Neuronal stem cell (in vitro differentiated cells): ENCODE results near the gene DUSP2. TPM values are rescaled to one million over a fixed set of nuclear protein-coding genes. Genes with fewer than 3 reads are reported as not detected.

Source experiments
- DNase-seq: peaks from one replicate; pipeline ENCODE4 v3.0.0-alpha.2; 2013; ENCODE audit warnings: low spot score
- H2AFZ ChIP-seq: one replicate; pipeline ENCODE4 v1.6.1; 2013; ENCODE audit warnings: mild to moderate bottlenecking, low read length, inconsistent platforms
- H2AK5ac ChIP-seq: 2 replicates; pipeline ENCODE4 v1.6.1; 2013; ENCODE audit warnings: low read depth, mild to moderate bottlenecking, inconsistent platforms, low read length, moderate library complexity, mixed read lengths
- H2BK120ac ChIP-seq: 2 replicates; pipeline ENCODE4 v1.6.1; 2013; ENCODE audit warnings: low read depth, mild to moderate bottlenecking, inconsistent platforms, low read length, moderate library complexity, mixed read lengths
- H2BK12ac ChIP-seq: one replicate; pipeline ENCODE4 v1.6.1; 2013; ENCODE audit warnings: low read length, inconsistent platforms
- H2BK15ac ChIP-seq: 2 replicates; pipeline ENCODE4 v1.6.1; 2013; ENCODE audit warnings: mild to moderate bottlenecking, low read length, inconsistent platforms, mixed read lengths
- H2BK5ac ChIP-seq: one replicate; pipeline ENCODE4 v1.6.1; 2013; ENCODE audit warnings: inconsistent platforms, mild to moderate bottlenecking, low read length, moderate library complexity
- H3K14ac ChIP-seq: one replicate; pipeline ENCODE4 v1.6.1; 2013; ENCODE audit warnings: low read length, inconsistent platforms
- H3K18ac ChIP-seq: 2 replicates; pipeline ENCODE4 v1.6.1; 2013; ENCODE audit warnings: low read length, inconsistent platforms
- H3K23ac ChIP-seq: 2 replicates; pipeline ENCODE4 v1.6.1; 2013; ENCODE audit warnings: low read depth, mild to moderate bottlenecking, mixed read lengths, low read length, inconsistent platforms; ENCODE audit not compliant: poor library complexity
- H3K27ac ChIP-seq: replicated peaks from 3 replicates; pipeline ENCODE4 v1.5.1; 2013; ENCODE audit warnings: low read length, inconsistent platforms
- H3K27me3 ChIP-seq, 3 experiments: 2 replicates each; pipeline ENCODE4 v1.6.1; 2013; ENCODE audit warnings: low read length in 3 of 3, mild to moderate bottlenecking in 2 of 3, inconsistent platforms in 1 of 3, low read depth in 1 of 3, mixed read lengths in 1 of 3, moderate library complexity in 1 of 3; ENCODE audit not compliant: control insufficient read depth in 3 of 3, insufficient read depth in 3 of 3
- H3K36me3 ChIP-seq, 2 donors: replicated peaks in 1 of 2; 2 replicates each; pipeline ENCODE4 v1.6.1; 2013; ENCODE audit warnings: low read length in 2 of 2; ENCODE audit not compliant: control insufficient read depth in 2 of 2, insufficient read depth in 2 of 2
- H3K4ac ChIP-seq: 2 replicates; pipeline ENCODE4 v1.6.1; 2013; ENCODE audit warnings: inconsistent platforms, mild to moderate bottlenecking, low read length, moderate library complexity
- H3K4me1 ChIP-seq, 2 donors: 1 replicate in 1 of 2; 2 replicates in 1 of 2; pipeline ENCODE4 v1.6.1; 2013; ENCODE audit warnings: low read length in 2 of 2, low read depth in 1 of 2; ENCODE audit not compliant: control insufficient read depth in 2 of 2, insufficient read depth in 1 of 2
- H3K4me2 ChIP-seq: one replicate; pipeline ENCODE4 v1.6.1; 2013; ENCODE audit warnings: mild to moderate bottlenecking, low read length, inconsistent platforms; ENCODE audit not compliant: insufficient read depth, poor library complexity, severe bottlenecking
- H3K4me3 ChIP-seq, 2 donors: 2 replicates each; pipeline ENCODE4 v1.5.1; 2013; ENCODE audit warnings: low read length in 2 of 2, mild to moderate bottlenecking in 2 of 2, inconsistent platforms in 1 of 2, moderate library complexity in 1 of 2
- H3K79me1 ChIP-seq: one replicate; pipeline ENCODE4 v1.6.1; 2013; ENCODE audit warnings: low read depth, mild to moderate bottlenecking, inconsistent platforms, low read length, moderate library complexity
- H3K9ac ChIP-seq: one replicate; pipeline ENCODE4 v1.6.1; 2013; ENCODE audit warnings: mild to moderate bottlenecking, low read depth, low read length, inconsistent platforms; ENCODE audit not compliant: poor library complexity
- H3K9me3 ChIP-seq, 2 donors: replicated peaks in 1 of 2; 2 replicates each; pipeline versions ENCODE3 to v1.6.1; 2013; ENCODE audit warnings: low read length in 2 of 2, mild to moderate bottlenecking in 2 of 2, inconsistent platforms in 1 of 2, low read depth in 1 of 2, mixed read lengths in 1 of 2, moderate library complexity in 1 of 2; ENCODE audit not compliant: control insufficient read depth in 2 of 2, insufficient read depth in 1 of 2
- H4K8ac ChIP-seq: one replicate; pipeline ENCODE4 v1.6.1; 2013; ENCODE audit warnings: low read depth, mild to moderate bottlenecking, inconsistent platforms, low read length, moderate library complexity
- H4K91ac ChIP-seq: one replicate; pipeline ENCODE4 v1.6.1; 2013; ENCODE audit warnings: low read length, low read depth, mild to moderate bottlenecking, inconsistent platforms; ENCODE audit not compliant: poor library complexity
- WGBS, 2 donors: extraction: QIAGEN DNeasy Blood & Tissue Kit; methylation state at CpG; one replicate each; pipeline ENCODE4 v1.1.7; 2013; ENCODE audit warnings: missing lambda C conversion rate in 2 of 2, mixed read lengths in 1 of 2; ENCODE audit not compliant: insufficient read length in 2 of 2, insufficient replicate concordance in 1 of 2; ENCODE audit errors: extremely low coverage in 2 of 2; 5-methylcytosine and 5-hydroxymethylcytosine counted together
- polyA plus RNA-seq, 2 experiments: library from polyadenylated mRNA; stranded (reverse); fragments of 200-250 nt; gene quantifications; one replicate each; pipeline ENCODE4 v1.2.3, GENCODE V29; 2013

DUSP2 gene
- polyA plus RNA-seq (2013, experiment 1 of 2): 0.59 TPM
- 0.58 TPM for polyA plus RNA-seq (2013, experiment 2 of 2)

- H3K4me2 ChIP-seq: peak within 1 kb of the TSS; percentile 76
- H3K23ac ChIP-seq: peak within 1 kb of the TSS; percentile 48
- peaks cover 20 to 21% of the 10 kb centered on the region in 2 donors for H3K4me1 ChIP-seq
- peak within 1 kb of the TSS; percentile 76 for H2AK5ac ChIP-seq
- no CpG with 5 or more reads among the region's 94 CpGs for WGBS, 2 donors
- no peak within 1 kb of the TSS for H2BK5ac ChIP-seq
- peak within 1 kb of the TSS; percentile 95 for H2AFZ ChIP-seq
- H3K27ac ChIP-seq: no peak within 1 kb of the TSS
- H3K4me3 ChIP-seq: peak within 1 kb of the TSS; percentile 38 to 71
- DNase-seq: peak; percentile 38
- H2BK120ac ChIP-seq: no peak within 1 kb of the TSS
- no peaks in the 10 kb centered on the region for H3K36me3 ChIP-seq
- peak within 1 kb of the TSS; percentile 80 for H3K9ac ChIP-seq
- H2BK12ac ChIP-seq: peak within 1 kb of the TSS; percentile 78
- no peak within 1 kb of the TSS for H3K4ac ChIP-seq
- H3K9me3 ChIP-seq: no peaks in the 10 kb centered on the region
- peak within 1 kb of the TSS; percentile 76 for H3K14ac ChIP-seq
- H3K79me1 ChIP-seq: peaks cover 4% of the 10 kb centered on the region
- H3K27me3 ChIP-seq: peaks cover 6 to 79% (median 29%) of the 10 kb centered on the region in 3 experiments
- peak within 1 kb of the TSS; percentile 89 for H4K8ac ChIP-seq
- H3K18ac ChIP-seq: peak within 1 kb of the TSS; percentile 97
- peak within 1 kb of the TSS; percentile 86 for H2BK15ac ChIP-seq
- H4K91ac ChIP-seq: no peak within 1 kb of the TSS
Measured at GRCh38 chr2:96145036-96145847, at the start of gene DUSP2. Gene DUSP2, minus strand, starts transcription at chr2:96145440. Its CDS starts 86 bp downstream, at chr2:96145354.

- no peak overlapping the region for H3K18ac ChIP-seq
- no peak for DNase-seq
- no peak overlapping the region for H3K4me2 ChIP-seq
- peaks cover 37 to 89% of the 10 kb centered on the region in 2 donors for H3K36me3 ChIP-seq
- no peak overlapping the region for H3K9ac ChIP-seq
- H3K14ac ChIP-seq: no peak overlapping the region
- H3K27ac ChIP-seq: no peak overlapping the region
- no peaks in the 10 kb centered on the region for H3K9me3 ChIP-seq
- H3K79me1 ChIP-seq: peaks cover 2% of the 10 kb centered on the region
- no peak overlapping the region for H2BK120ac ChIP-seq
- no peak overlapping the region for H4K8ac ChIP-seq
- H2BK12ac ChIP-seq: no peak overlapping the region
- no peak overlapping the region for H3K4me3 ChIP-seq
- no CpG with 5 or more reads among the region's 11 CpGs for WGBS, 2 donors
- H2AK5ac ChIP-seq: no peak overlapping the region
- H4K91ac ChIP-seq: no peak overlapping the region
- no peak overlapping the region for H2BK5ac ChIP-seq
- no peak overlapping the region for H2BK15ac ChIP-seq
- H3K27me3 ChIP-seq: no peaks in the 10 kb centered on the region
- H3K23ac ChIP-seq: no peak overlapping the region
- no peak overlapping the region for H3K4ac ChIP-seq
- no peaks in the 10 kb centered on the region for H3K4me1 ChIP-seq
- H2AFZ ChIP-seq: no peak overlapping the region
Measured at GRCh38 chr2:96191937-96192670, 46.9 kb upstream of the DUSP2 start.

- Histone ChIP-seq H3K18ac (no peak overlapping the region), H4K8ac (no peak overlapping the region), H2BK12ac (no peak overlapping the region), H3K27ac (no peak overlapping the region), H3K27me3 (no peaks in the 10 kb centered on the region), H2BK120ac (no peak overlapping the region), H3K9me3 (no peaks in the 10 kb centered on the region), H2BK15ac (no peak overlapping the region), H3K4me1 (no peaks in the 10 kb centered on the region), H2AK5ac (no peak overlapping the region), H4K91ac (no peak overlapping the region), H3K4me2 (no peak overlapping the region), H3K4me3 (no peak overlapping the region), H2AFZ (no peak overlapping the region), H2BK5ac (no peak overlapping the region), H3K9ac (no peak overlapping the region), H3K36me3 (peaks cover 48 to 98% of the 10 kb centered on the region in 2 donors), H3K79me1 (peaks cover 2% of the 10 kb centered on the region), H3K23ac (no peak overlapping the region), H3K4ac (no peak overlapping the region), H3K14ac (no peak overlapping the region)
- DNase-seq: no peak
- WGBS, 2 donors: no CpG with 5 or more reads among the region's 12 CpGs
Measured at GRCh38 chr2:96188821-96189526, 43.7 kb upstream of the DUSP2 start.
